Kidney (tissue), 14 donors: ENCODE results near the gene SLC5A9. TPM values are rescaled to one million over a fixed set of nuclear protein-coding genes. Genes with fewer than 3 reads are reported as not detected.

Experiments
- DNase-seq, 5 donors: peaks; one replicate each; pipeline ENCODE4 v3.0.0-alpha.2; 2013 to 2020
- FAIRE-seq: peaks from 2 replicates; lab custom pipeline; 2012; peaks lifted over from hg19 to GRCh38; lab: Jason Lieb, UNC
- H3K27ac ChIP-seq, 2 donors: one replicate each; pipeline ENCODE4 v1.7.0; 2013; ENCODE audit warnings: low read depth in 2 of 2, low read length in 2 of 2, inconsistent platforms in 1 of 2
- H3K27me3 ChIP-seq: one replicate; pipeline ENCODE4 v1.7.1; 2013; ENCODE audit warnings: low read length, inconsistent platforms; ENCODE audit not compliant: control insufficient read depth, insufficient read depth
- H3K36me3 ChIP-seq, 3 donors: one replicate each; pipeline versions ENCODE4 v1.7.0 to v1.7.1; 2013; ENCODE audit warnings: low read length in 3 of 3, control low read depth in 1 of 3, inconsistent platforms in 1 of 3; ENCODE audit not compliant: insufficient read depth in 3 of 3, control insufficient read depth in 2 of 3
- H3K4me1 ChIP-seq, 3 donors: one replicate each; pipeline versions ENCODE4 v1.7.0 to v1.7.1; 2013; ENCODE audit warnings: low read length in 3 of 3, inconsistent platforms in 1 of 3, low read depth in 1 of 3; ENCODE audit not compliant: control insufficient read depth in 2 of 3, insufficient read depth in 2 of 3
- H3K4me3 ChIP-seq, 3 donors: one replicate each; pipeline versions ENCODE4 v1.7.0 to v1.8.1; 2013; ENCODE audit warnings: low read length in 3 of 3, control low read depth in 1 of 3, inconsistent platforms in 1 of 3
- H3K9ac ChIP-seq, 3 donors: one replicate each; pipeline versions ENCODE4 v1.7.0 to v1.7.1; 2013; ENCODE audit warnings: low read length in 3 of 3, control low read depth in 1 of 3, inconsistent platforms in 1 of 3
- H3K9me3 ChIP-seq, 3 donors: one replicate each; pipeline versions ENCODE4 v1.7.0 to v1.7.1; 2013; ENCODE audit warnings: low read length in 3 of 3, control low read depth in 1 of 3, inconsistent platforms in 1 of 3; ENCODE audit not compliant: control insufficient read depth in 2 of 3, insufficient read depth in 1 of 3
- intact Hi-C: fragments of 100-400 bp; cut with DNase I; formaldehyde crosslinking; loops from one replicate; pipeline ENCODE4 v1.11.1; 2022
- polyA plus RNA-seq: library from polyadenylated mRNA; stranded (reverse); fragments of 350-450 nt; fragmentation: Illumina TruSeq; extraction: RNeasy Lipid Tissue Mini Kit (QIAGEN cat#74804); gene quantifications from one replicate; pipeline ENCODE4 v1.2.3, GENCODE V29; 2014; ENCODE audit warnings: low read depth, low replicate concordance; ENCODE audit not compliant: insufficient read depth
- total RNA-seq: library from RNA; stranded (reverse); fragmentation: NEBNext Ultra II Directional; extraction: Animal tissue kit (Norgen Biotek cat#: 25700); gene quantifications from one replicate; pipeline ENCODE4 v1.2.1, GENCODE V29; 2021
- TF ChIP-seq, protein P1 (sequence below): IDR thresholded peaks from 3 replicates; pipeline ENCODE4 v1.5.1; 2012; ENCODE audit warnings: mild to moderate bottlenecking, moderate library complexity, borderline replicate concordance; ENCODE audit not compliant: insufficient read depth; ENCODE audit errors: extremely low read depth
- donor health status: control.
- donor health status: control.
- donor health status: control.
- donor health status: control.
- donor health status: control.
- donor health status: DM: yes; HTN: yes; CAD: no.
- donor health status: Normal renal cell carcinoma (clear cell type).

SLC5A9 gene
- total and polyA plus RNA-seq, 2 donors from 2014 or later = 2.3 to 4.4 TPM

DNA sequence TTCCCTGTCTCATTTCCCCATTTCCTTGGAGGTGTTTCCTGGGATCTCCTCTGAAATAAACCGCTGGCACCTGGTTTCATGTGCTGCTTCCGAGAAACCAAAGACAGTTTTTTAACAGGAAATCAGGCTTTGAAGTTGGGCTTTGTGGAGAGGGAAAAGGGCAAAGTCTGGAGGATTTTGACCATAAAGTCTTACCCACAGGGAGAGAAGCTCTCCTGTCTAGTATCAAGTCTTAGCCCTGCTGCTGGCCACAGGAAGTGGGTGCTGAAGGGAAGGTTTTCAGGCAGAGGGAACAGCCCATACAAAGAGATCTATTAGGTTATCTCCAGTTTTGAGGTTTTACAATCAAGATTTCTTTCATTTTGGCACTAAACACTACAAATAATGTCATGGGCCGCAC is 29.3 kb downstream of the SLC5A9 start:
- Histone ChIP-seq H3K4me1 (peaks cover 0 to 7% (median 0%) of the 10 kb centered on the region in 3 donors), H3K9ac (no peak overlapping the region), H3K27me3 (no peaks in the 10 kb centered on the region), H3K36me3 (no peaks in the 10 kb centered on the region), H3K4me3 (no peak overlapping the region), H3K27ac (no peak overlapping the region), H3K9me3 (no peaks in the 10 kb centered on the region)
- FAIRE-seq (no peak), DNase-seq (no peak)
- TF ChIP-seq, protein P1, sequence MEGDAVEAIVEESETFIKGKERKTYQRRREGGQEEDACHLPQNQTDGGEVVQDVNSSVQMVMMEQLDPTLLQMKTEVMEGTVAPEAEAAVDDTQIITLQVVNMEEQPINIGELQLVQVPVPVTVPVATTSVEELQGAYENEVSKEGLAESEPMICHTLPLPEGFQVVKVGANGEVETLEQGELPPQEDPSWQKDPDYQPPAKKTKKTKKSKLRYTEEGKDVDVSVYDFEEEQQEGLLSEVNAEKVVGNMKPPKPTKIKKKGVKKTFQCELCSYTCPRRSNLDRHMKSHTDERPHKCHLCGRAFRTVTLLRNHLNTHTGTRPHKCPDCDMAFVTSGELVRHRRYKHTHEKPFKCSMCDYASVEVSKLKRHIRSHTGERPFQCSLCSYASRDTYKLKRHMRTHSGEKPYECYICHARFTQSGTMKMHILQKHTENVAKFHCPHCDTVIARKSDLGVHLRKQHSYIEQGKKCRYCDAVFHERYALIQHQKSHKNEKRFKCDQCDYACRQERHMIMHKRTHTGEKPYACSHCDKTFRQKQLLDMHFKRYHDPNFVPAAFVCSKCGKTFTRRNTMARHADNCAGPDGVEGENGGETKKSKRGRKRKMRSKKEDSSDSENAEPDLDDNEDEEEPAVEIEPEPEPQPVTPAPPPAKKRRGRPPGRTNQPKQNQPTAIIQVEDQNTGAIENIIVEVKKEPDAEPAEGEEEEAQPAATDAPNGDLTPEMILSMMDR = no peak
- intact Hi-C loops = no loop called here

DNA sequence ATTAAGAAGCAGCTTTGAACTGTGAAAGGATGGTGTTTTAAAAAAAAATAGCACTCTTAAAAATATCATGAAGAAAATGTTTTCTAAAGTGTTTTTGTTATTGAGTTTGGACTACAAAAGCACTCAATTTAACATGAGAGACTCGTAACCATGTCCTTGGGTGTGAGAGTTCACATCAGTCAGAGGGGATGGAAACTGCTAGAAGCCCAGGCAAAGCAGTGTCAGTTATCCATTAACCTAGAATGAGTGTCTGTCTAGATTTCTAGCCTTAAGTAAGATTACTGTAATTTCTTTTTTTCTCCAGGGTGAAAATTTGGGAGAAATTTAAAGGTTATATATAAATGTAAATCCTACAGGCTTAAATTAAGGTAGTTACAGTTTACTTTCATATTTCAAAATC is 31.7 kb downstream of the SLC5A9 start:
- TF ChIP-seq, protein P1 = no peak
- no peak overlapping the region for H3K4me3 ChIP-seq
- no peaks in the 10 kb centered on the region for H3K27me3 ChIP-seq
- H3K9ac ChIP-seq = no peak overlapping the region
- H3K27ac ChIP-seq = no peak overlapping the region
- no peaks in the 10 kb centered on the region for H3K9me3 ChIP-seq
- FAIRE-seq = no peak
- H3K4me1 ChIP-seq = peaks cover 0 to 3% (median 0%) of the 10 kb centered on the region in 3 donors
- peak in 2 of 5 donors; percentile 11 to 27 for DNase-seq
- intact Hi-C loops = no loop called here
- H3K36me3 ChIP-seq = no peaks in the 10 kb centered on the region

DNA sequence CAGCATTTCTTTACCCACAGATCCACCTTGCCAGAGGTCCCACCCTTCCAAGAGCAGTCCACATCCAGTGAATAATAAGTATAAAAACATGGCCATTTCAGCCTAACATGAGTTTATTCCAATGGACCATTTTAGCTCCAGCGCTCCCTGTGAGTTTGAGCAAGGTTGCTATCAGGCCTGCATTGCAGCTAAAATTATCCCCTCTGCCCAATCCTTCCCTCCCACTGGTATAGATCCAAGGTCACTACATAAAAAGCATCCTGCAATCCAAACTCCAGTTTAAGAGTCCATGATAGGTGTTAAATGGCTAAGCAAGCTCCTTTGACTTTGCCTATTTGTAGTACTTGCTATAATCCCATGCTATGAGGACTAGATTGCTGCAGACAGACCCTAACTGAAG is 35.6 kb downstream of the SLC5A9 start:
- no peaks in the 10 kb centered on the region for H3K9me3 ChIP-seq
- TF ChIP-seq, protein P1 = no peak
- no peak for FAIRE-seq
- no peak overlapping the region for H3K9ac ChIP-seq
- DNase-seq = no peak
- no peaks in the 10 kb centered on the region for H3K4me1 ChIP-seq
- no peaks in the 10 kb centered on the region for H3K36me3 ChIP-seq
- no peaks in the 10 kb centered on the region for H3K27me3 ChIP-seq
- intact Hi-C loops = no loop called here
- no peak overlapping the region for H3K27ac ChIP-seq
- no peak overlapping the region for H3K4me3 ChIP-seq

DNA sequence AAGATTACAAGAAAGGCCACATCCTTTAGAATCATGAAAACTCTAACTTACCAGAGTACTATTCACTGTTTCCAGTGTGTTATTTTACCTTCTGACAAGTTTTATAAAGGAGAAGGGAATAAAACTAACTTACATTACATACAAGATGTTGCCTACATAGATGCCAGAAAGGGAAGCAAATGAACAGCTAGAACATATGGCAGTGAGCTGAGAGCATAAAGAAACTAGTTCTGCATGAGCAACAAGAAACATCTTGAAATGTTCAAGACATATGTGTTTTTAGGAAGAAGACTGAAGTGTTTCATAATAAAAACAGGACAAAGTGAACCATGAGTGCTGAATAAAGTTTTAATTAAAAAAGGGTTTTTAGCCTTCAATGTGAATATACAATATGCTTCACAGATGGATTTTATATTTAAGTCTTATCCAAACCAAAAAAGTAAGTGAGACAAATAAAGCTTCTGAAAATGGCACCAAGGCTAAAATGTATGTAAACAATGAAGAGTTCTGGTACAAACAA is 39.4 kb downstream of the SLC5A9 start:
- H3K9me3 ChIP-seq = no peaks in the 10 kb centered on the region
- no peaks in the 10 kb centered on the region for H3K4me1 ChIP-seq
- no peak for FAIRE-seq
- intact Hi-C loops = no loop called here
- H3K4me3 ChIP-seq = no peak overlapping the region
- TF ChIP-seq, protein P1 = no peak
- H3K27me3 ChIP-seq = no peaks in the 10 kb centered on the region
- no peaks in the 10 kb centered on the region for H3K36me3 ChIP-seq
- H3K9ac ChIP-seq = no peak overlapping the region
- DNase-seq = no peak
- no peak overlapping the region for H3K27ac ChIP-seq
